Astrocyte of the spinal cord (primary cell): ENCODE results near the gene INPP4B.

Experiments
- DNase-seq: peaks from one replicate; pipeline ENCODE4 v3.0.0; 2011; ENCODE audit warnings: low read depth, low spot score
- H3K4me3 ChIP-seq: 2 replicates; pipeline ENCODE4 v1.5.1; 2011; ENCODE audit warnings: low read depth, mild to moderate bottlenecking, low read length, moderate library complexity
- CTCF ChIP-seq: IDR thresholded peaks from 2 replicates; pipeline ENCODE4 v1.5.1; 2012; ENCODE audit warnings: low read depth, mild to moderate bottlenecking, low read length, inconsistent platforms
- in situ Hi-C: cut with HindIII; loops from 2 replicates; pipeline ENCODE4 v1.10.0; 2017; ENCODE audit warnings: low sequenced_read_pairs

Gene INPP4B

GRCh38 chr4:142314247-142314646 lies 531.9 kb downstream of the INPP4B start:
- DNase-seq, result no peak
- H3K4me3 ChIP-seq, result no peak overlapping the region
- TF ChIP-seq CTCF, result no peak
- in situ Hi-C loops, result no loop called here

- no peak for DNase-seq
- in situ Hi-C loops, result no loop called here
- H3K4me3 ChIP-seq, result no peak overlapping the region
- TF ChIP-seq CTCF, result no peak
Observed at GRCh38 chr4:142312391-142312790, 533.7 kb downstream of the INPP4B start.

GRCh38 chr4:142311916-142312315 lies 534.2 kb downstream of the INPP4B start:
- in situ Hi-C loops, result no loop called here
- no peak overlapping the region for H3K4me3 ChIP-seq
- TF ChIP-seq CTCF, result no peak
- DNase-seq, result no peak

- no peak for TF ChIP-seq CTCF
- DNase-seq, result no peak
- H3K4me3 ChIP-seq, result no peak overlapping the region
- in situ Hi-C loops, result no loop called here
Observed at GRCh38 chr4:142309772-142310171, 536.3 kb downstream of the INPP4B start.

GRCh38 chr4:142307857-142308256 lies 538.2 kb downstream of the INPP4B start:
- in situ Hi-C loops, result no loop called here
- DNase-seq, result no peak
- TF ChIP-seq CTCF, result no peak
- H3K4me3 ChIP-seq, result no peak overlapping the region

GRCh38 chr4:142297313-142297712 lies 548.8 kb downstream of the INPP4B start:
- DNase-seq, result no peak
- no peak overlapping the region for H3K4me3 ChIP-seq
- no peak for TF ChIP-seq CTCF
- in situ Hi-C loops, result no loop called here

GRCh38 chr4:142293536-142293935 lies 552.6 kb downstream of the INPP4B start:
- TF ChIP-seq CTCF, result no peak
- peak; percentile 52 for DNase-seq
- in situ Hi-C loops, result no loop called here
- no peak overlapping the region for H3K4me3 ChIP-seq
